PFSK-1 (cell line): Measurements from ENCODE around the gene HES7.

Experiments used
- FOXP2 ChIP-seq: optimal IDR thresholded peaks from 2 replicates; pipeline ENCODE3; 2011; ENCODE audit warnings: borderline replicate concordance, control low read depth, inconsistent platforms; ENCODE audit not compliant: insufficient read depth; ENCODE audit errors: extremely low read length, extremely low read depth
- POLR2AphosphoS5 ChIP-seq: IDR thresholded peaks from 2 replicates; pipeline ENCODE4 v1.6.1; 2012; ENCODE audit warnings: low read depth, mild to moderate bottlenecking, control low read depth, low read length, moderate library complexity
- SIN3A ChIP-seq: IDR thresholded peaks from 2 replicates; pipeline ENCODE4 v1.6.1; 2012; ENCODE audit warnings: mild to moderate bottlenecking, low read length, moderate library complexity, borderline replicate concordance; ENCODE audit not compliant: insufficient read depth
- TAF1 ChIP-seq: IDR thresholded peaks from 2 replicates; pipeline ENCODE4 v1.6.1; 2012; ENCODE audit warnings: low read length, control low read depth, borderline replicate concordance; ENCODE audit not compliant: insufficient read depth
- TF ChIP-seq, protein P1 (sequence below), 2 experiments: IDR thresholded peaks; 2 replicates each; pipeline versions ENCODE4 v1.6.1 to v1.8.0; 2011 to 2012; ENCODE audit warnings: low read depth in 2 of 2, low read length in 2 of 2, control low read depth in 1 of 2, inconsistent platforms in 1 of 2, mild to moderate bottlenecking in 1 of 2, moderate library complexity in 1 of 2; ENCODE audit not compliant: insufficient read depth in 1 of 2

DNA sequence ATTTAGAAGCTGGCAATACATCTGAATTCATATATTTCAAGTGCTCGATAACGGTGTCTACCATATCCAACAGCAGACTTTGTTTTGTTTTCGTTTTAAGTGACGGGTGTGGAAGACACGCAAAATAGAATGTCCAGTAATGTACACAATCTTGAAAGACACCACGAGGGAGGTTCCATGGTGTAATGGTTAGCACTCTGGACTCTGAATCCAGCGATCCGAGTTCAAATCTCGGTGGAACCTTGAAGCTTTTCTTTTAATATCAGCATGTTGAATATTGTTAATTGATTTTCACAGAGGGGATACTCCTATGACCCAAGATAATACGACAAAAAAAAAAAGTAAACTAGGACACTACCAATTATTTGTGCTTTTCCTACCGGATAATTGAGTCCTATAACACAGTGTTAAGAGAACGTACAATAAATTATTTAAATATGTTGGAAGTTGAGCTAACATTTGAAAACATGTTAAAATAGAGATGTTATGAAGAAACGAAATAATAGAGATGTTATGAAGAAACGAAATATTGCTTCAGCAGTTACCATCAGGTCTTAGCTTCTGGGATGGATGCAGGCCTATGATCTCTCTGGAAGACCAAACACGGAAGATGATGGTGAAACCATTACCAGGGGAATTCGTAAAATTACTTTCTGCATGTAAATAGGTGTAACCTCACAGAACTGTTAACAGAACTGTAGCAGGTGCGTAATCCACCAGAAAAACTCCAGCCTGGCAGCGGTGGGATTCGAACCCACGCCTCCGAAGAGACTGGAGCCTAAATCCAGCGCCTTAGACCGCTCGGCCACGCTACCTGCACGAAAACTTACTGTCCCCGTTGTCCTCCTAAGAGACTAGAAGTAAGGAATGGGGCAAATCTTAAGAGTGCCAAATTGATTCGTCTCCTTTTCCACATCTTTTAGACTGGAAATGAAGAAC is 4.1 kb downstream of the HES7 start:
- TF ChIP-seq POLR2AphosphoS5 = no peak
- TF ChIP-seq, protein P1, sequence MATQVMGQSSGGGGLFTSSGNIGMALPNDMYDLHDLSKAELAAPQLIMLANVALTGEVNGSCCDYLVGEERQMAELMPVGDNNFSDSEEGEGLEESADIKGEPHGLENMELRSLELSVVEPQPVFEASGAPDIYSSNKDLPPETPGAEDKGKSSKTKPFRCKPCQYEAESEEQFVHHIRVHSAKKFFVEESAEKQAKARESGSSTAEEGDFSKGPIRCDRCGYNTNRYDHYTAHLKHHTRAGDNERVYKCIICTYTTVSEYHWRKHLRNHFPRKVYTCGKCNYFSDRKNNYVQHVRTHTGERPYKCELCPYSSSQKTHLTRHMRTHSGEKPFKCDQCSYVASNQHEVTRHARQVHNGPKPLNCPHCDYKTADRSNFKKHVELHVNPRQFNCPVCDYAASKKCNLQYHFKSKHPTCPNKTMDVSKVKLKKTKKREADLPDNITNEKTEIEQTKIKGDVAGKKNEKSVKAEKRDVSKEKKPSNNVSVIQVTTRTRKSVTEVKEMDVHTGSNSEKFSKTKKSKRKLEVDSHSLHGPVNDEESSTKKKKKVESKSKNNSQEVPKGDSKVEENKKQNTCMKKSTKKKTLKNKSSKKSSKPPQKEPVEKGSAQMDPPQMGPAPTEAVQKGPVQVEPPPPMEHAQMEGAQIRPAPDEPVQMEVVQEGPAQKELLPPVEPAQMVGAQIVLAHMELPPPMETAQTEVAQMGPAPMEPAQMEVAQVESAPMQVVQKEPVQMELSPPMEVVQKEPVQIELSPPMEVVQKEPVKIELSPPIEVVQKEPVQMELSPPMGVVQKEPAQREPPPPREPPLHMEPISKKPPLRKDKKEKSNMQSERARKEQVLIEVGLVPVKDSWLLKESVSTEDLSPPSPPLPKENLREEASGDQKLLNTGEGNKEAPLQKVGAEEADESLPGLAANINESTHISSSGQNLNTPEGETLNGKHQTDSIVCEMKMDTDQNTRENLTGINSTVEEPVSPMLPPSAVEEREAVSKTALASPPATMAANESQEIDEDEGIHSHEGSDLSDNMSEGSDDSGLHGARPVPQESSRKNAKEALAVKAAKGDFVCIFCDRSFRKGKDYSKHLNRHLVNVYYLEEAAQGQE (IDR thresholded peaks at IDR 0.05; ENCODE audit: insufficient read depth in 1 of 2, low read depth in 2 of 2, low read length in 2 of 2) = no peak
- no peak; the same call in 1 of the 2 replicates for TF ChIP-seq SIN3A
- peak; percentile 19; the same call in 1 of the 2 replicates for TF ChIP-seq TAF1
- TF ChIP-seq FOXP2 = no peak
